HL-60 (cell line): ENCODE measurements around the gene RFTN1.

Experiments
- DNase-seq, 2 experiments: peaks; one replicate each; pipeline ENCODE4 v3.0.0-alpha.2; 2010 to 2020; ENCODE audit warnings: low read depth in 1 of 2, low spot score in 1 of 2
- H3K27ac ChIP-seq: fragments of 250-450 bp; sonication (Bioruptor Pico); replicated peaks from 2 replicates; pipeline ENCODE4 v1.5.1; 2020; ENCODE audit warnings: mild to moderate bottlenecking, moderate library complexity
- H3K27me3 ChIP-seq: fragments of 250-450 bp; sonication (Bioruptor Pico); 2 replicates; pipeline ENCODE4 v1.5.1; 2021; ENCODE audit warnings: mild to moderate bottlenecking, moderate library complexity; ENCODE audit not compliant: insufficient read depth, poor library complexity, severe bottlenecking
- H3K4me3 ChIP-seq: replicated peaks from 2 replicates; pipeline ENCODE4 v1.5.1; 2011; ENCODE audit warnings: mild to moderate bottlenecking, control low read depth, low read length; ENCODE audit not compliant: insufficient read depth
- GABPA ChIP-seq: IDR thresholded peaks from 2 replicates; pipeline ENCODE4 v1.6.1; 2012; ENCODE audit warnings: low read depth
- POLR2AphosphoS5 ChIP-seq: IDR thresholded peaks from 2 replicates; pipeline ENCODE4 v1.6.1; 2012; ENCODE audit warnings: low read depth
- SPI1 ChIP-seq: IDR thresholded peaks from 2 replicates; pipeline ENCODE4 v1.6.1; 2012; ENCODE audit warnings: low read depth, mild to moderate bottlenecking, borderline replicate concordance
- TF ChIP-seq, protein P1 (sequence below): IDR thresholded peaks from one replicate; pipeline ENCODE4 v1.5.1; 2011; ENCODE audit warnings: low read length, control low read depth, inconsistent platforms; ENCODE audit not compliant: insufficient read depth
- TF ChIP-seq, protein P2 (sequence below): IDR thresholded peaks from 2 replicates; pipeline ENCODE4 v1.6.1; 2012; ENCODE audit warnings: low read depth; ENCODE audit not compliant: insufficient replicate concordance

The RFTN1 gene

DNA sequence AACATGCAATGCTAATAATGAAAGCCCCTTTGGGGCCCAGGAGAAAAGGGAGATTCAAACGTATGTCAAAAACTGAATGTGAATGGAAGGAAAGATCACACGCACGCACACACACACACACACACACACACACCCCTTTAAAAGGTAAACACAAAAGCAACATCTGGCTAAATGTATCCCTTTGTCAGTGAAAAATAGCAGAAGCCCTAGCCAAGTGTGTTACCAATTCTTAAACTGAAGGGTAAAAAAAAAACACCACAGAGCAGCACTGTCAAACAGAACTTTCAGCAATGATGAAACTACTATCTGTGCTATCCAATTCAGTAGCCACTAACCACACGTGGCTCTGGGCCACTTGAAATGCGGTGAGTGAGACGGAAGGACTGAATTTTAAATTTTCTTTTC is 4.9 kb downstream of the RFTN1 start:
- TF ChIP-seq SPI1 (no peak), GABPA (no peak), POLR2AphosphoS5 (no peak)
- TF ChIP-seq, protein P1, sequence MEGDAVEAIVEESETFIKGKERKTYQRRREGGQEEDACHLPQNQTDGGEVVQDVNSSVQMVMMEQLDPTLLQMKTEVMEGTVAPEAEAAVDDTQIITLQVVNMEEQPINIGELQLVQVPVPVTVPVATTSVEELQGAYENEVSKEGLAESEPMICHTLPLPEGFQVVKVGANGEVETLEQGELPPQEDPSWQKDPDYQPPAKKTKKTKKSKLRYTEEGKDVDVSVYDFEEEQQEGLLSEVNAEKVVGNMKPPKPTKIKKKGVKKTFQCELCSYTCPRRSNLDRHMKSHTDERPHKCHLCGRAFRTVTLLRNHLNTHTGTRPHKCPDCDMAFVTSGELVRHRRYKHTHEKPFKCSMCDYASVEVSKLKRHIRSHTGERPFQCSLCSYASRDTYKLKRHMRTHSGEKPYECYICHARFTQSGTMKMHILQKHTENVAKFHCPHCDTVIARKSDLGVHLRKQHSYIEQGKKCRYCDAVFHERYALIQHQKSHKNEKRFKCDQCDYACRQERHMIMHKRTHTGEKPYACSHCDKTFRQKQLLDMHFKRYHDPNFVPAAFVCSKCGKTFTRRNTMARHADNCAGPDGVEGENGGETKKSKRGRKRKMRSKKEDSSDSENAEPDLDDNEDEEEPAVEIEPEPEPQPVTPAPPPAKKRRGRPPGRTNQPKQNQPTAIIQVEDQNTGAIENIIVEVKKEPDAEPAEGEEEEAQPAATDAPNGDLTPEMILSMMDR: no peak
- TF ChIP-seq, protein P2, sequence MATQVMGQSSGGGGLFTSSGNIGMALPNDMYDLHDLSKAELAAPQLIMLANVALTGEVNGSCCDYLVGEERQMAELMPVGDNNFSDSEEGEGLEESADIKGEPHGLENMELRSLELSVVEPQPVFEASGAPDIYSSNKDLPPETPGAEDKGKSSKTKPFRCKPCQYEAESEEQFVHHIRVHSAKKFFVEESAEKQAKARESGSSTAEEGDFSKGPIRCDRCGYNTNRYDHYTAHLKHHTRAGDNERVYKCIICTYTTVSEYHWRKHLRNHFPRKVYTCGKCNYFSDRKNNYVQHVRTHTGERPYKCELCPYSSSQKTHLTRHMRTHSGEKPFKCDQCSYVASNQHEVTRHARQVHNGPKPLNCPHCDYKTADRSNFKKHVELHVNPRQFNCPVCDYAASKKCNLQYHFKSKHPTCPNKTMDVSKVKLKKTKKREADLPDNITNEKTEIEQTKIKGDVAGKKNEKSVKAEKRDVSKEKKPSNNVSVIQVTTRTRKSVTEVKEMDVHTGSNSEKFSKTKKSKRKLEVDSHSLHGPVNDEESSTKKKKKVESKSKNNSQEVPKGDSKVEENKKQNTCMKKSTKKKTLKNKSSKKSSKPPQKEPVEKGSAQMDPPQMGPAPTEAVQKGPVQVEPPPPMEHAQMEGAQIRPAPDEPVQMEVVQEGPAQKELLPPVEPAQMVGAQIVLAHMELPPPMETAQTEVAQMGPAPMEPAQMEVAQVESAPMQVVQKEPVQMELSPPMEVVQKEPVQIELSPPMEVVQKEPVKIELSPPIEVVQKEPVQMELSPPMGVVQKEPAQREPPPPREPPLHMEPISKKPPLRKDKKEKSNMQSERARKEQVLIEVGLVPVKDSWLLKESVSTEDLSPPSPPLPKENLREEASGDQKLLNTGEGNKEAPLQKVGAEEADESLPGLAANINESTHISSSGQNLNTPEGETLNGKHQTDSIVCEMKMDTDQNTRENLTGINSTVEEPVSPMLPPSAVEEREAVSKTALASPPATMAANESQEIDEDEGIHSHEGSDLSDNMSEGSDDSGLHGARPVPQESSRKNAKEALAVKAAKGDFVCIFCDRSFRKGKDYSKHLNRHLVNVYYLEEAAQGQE: no peak
- peak in 1 of 2 experiments; percentile 14 for DNase-seq
- Histone ChIP-seq H3K4me3 (no peak overlapping the region), H3K27me3 (no peaks in the 10 kb centered on the region), H3K27ac (no peak overlapping the region)

DNA sequence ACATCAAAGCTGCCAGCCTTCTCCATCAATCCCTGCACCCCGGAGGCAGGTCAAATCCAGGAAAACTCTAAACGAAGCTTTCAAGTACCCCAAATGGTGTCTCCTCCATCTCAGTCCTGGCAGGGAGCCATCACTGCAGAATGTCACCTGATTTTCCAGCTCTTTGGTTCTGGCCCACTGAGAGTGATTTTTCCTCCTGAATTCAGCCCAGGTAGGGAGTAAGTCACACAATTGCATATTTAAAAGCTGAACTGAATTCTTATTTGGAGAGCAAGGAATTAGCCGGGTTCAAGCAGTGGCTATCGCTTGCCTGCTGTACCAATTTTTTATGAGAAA is 5.3 kb downstream of the RFTN1 start:
- Histone ChIP-seq H3K27ac (no peak overlapping the region), H3K4me3 (no peak overlapping the region), H3K27me3 (no peaks in the 10 kb centered on the region)
- TF ChIP-seq SPI1 (no peak), GABPA (no peak), POLR2AphosphoS5 (no peak)
- TF ChIP-seq, protein P1: no peak
- TF ChIP-seq, protein P2: no peak
- DNase-seq: no peak

DNA sequence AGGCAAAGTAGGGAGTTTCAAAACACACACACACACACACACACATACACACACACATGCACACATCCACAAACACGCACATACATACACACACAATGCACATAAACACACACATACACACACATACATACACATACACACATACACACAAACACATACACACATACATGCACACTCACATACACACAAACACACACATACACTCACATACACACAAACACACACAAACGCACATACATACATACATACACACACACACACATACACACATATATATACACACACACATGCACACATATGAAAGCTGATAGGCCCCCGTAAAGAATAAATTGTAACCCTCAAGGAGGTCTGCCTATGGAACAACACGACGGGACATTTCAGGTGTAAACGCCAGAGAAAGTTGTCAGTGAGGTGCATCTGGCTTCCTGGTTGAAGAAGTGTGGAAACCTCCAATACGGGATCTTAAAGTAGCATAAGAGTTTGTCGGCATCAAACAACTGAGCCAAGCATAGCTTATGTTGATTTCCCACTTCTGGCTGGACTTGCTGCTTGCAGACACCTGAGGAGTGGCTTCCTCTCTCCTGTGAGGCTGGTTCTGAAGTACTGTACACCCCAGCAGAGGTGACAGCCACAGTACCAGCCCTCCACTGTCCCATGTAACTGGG is 5.8 kb downstream of the RFTN1 start:
- TF ChIP-seq POLR2AphosphoS5: no peak
- TF ChIP-seq, protein P2: no peak
- TF ChIP-seq, protein P1: no peak
- TF ChIP-seq SPI1: no peak
- Histone ChIP-seq H3K27ac (no peak overlapping the region), H3K4me3 (no peak overlapping the region)

More for the DNA sequence above, 5.8 kb downstream of the RFTN1 start:
- no peaks in the 10 kb centered on the region for H3K27me3 ChIP-seq
- DNase-seq: no peak
